MM.1S (cell line): ENCODE results near the gene PSME3IP1.

Experiments
- DNase-seq: peaks from one replicate; pipeline ENCODE4 v3.0.0-alpha.2; 2015
- H2AFZ ChIP-seq: fragments of 300-600 bp; sonication (generic); 2 replicates; pipeline ENCODE4 v1.6.0; 2016; ENCODE audit warnings: antibody characterized with exemption, low read length
- H3F3A ChIP-seq: fragments of 300-600 bp; sonication (generic); 2 replicates; pipeline ENCODE4 v1.6.1; 2016; ENCODE audit warnings: mild to moderate bottlenecking, antibody characterized with exemption, low read length, moderate library complexity, mixed read lengths; ENCODE audit not compliant: insufficient read depth
- H3K27ac ChIP-seq: fragments of 300-600 bp; sonication (generic); 2 replicates; pipeline ENCODE4 v1.5.1; 2016; ENCODE audit warnings: mild to moderate bottlenecking, low read length
- H3K27me3 ChIP-seq: fragments of 300-600 bp; sonication (generic); replicated peaks from 2 replicates; pipeline ENCODE4 v1.6.0; 2016; ENCODE audit warnings: low read length; ENCODE audit not compliant: insufficient read depth
- H3K36me3 ChIP-seq: fragments of 300-600 bp; sonication (generic); replicated peaks from 2 replicates; pipeline ENCODE4 v1.6.1; 2016; ENCODE audit warnings: mild to moderate bottlenecking, low read length, mixed read lengths; ENCODE audit not compliant: insufficient read depth
- H3K4me1 ChIP-seq: fragments of 300-600 bp; sonication (generic); 2 replicates; pipeline ENCODE4 v1.6.1; 2016; ENCODE audit warnings: low read length, mixed read lengths
- H3K4me2 ChIP-seq: fragments of 300-600 bp; sonication (generic); 2 replicates; pipeline ENCODE4 v1.6.0; 2016; ENCODE audit warnings: low read depth, low read length
- H3K4me3 ChIP-seq: fragments of 300-600 bp; sonication (generic); 2 replicates; pipeline ENCODE4 v1.5.1; 2016; ENCODE audit warnings: low read length, mixed read lengths
- H3K79me2 ChIP-seq: fragments of 300-600 bp; sonication (generic); 2 replicates; pipeline ENCODE4 v1.6.1; 2016; ENCODE audit warnings: mixed run types, low read length, mixed read lengths
- H3K9ac ChIP-seq: fragments of 300-600 bp; sonication (generic); 2 replicates; pipeline ENCODE4 v1.6.1; 2016; ENCODE audit warnings: low read length, mixed read lengths
- H3K9me2 ChIP-seq: fragments of 300-600 bp; sonication (generic); replicated peaks from 2 replicates; pipeline ENCODE4 v1.6.1; 2016; ENCODE audit warnings: mild to moderate bottlenecking, low read length, mixed read lengths; ENCODE audit not compliant: insufficient read depth
- H3K9me3 ChIP-seq: fragments of 300-600 bp; sonication (generic); replicated peaks from 2 replicates; pipeline ENCODE4 v1.6.1; 2016; ENCODE audit warnings: mild to moderate bottlenecking, low read length, mixed read lengths; ENCODE audit not compliant: insufficient read depth
- H4K20me1 ChIP-seq: fragments of 300-600 bp; sonication (generic); 2 replicates; pipeline ENCODE4 v1.6.1; 2016; ENCODE audit warnings: mild to moderate bottlenecking, low read length, moderate library complexity, mixed read lengths; ENCODE audit not compliant: insufficient read depth
- EZH2 ChIP-seq: fragments of 300-600 bp; sonication (generic); optimal IDR thresholded peaks from 2 replicates; pipeline ENCODE3; 2017; ENCODE audit warnings: low read depth, mild to moderate bottlenecking, antibody characterized with exemption, low read length, mixed read lengths
- EZH2phosphoT487 ChIP-seq: fragments of 300-600 bp; sonication (generic); IDR thresholded peaks from 2 replicates; pipeline ENCODE4 v1.6.1; 2018; ENCODE audit warnings: antibody characterized with exemption, low read length
- TF ChIP-seq, protein P1 (sequence below): fragments of 300-600 bp; sonication (generic); IDR thresholded peaks from 2 replicates; pipeline ENCODE4 v1.5.1; 2016; ENCODE audit warnings: antibody characterized with exemption, low read length, mixed read lengths

Gene PSME3IP1

DNA sequence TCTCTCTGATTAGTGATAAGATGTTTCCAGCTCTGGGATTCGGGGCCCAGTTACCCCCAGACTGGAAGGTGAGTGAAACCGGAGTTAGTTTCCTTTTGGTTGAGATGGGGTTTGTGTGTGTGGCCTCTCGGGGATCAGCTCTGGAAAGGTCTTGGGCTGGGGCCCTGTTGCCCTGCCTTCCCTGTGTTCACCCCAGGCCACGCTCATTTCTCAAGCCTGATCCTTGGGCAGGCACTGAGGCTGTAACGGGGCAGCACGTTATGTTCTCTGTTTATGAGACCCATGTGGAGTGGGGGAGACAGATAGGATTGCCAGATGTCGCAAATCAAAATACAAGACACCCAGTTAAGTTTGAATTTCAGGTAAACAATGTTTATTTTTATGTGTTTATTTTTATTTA is 58.0 kb downstream of the PSME3IP1 start:
- no peak overlapping the region for H2AFZ ChIP-seq
- no peaks in the 10 kb centered on the region for H3K9me3 ChIP-seq
- H3K4me3 ChIP-seq, result no peak overlapping the region
- no peaks in the 10 kb centered on the region for H3F3A ChIP-seq
- H3K27ac ChIP-seq, result no peak overlapping the region
- no peak overlapping the region for H3K9ac ChIP-seq
- no peak for DNase-seq
- no peaks in the 10 kb centered on the region for H3K9me2 ChIP-seq
- no peaks in the 10 kb centered on the region for H3K27me3 ChIP-seq
- H3K4me2 ChIP-seq, result no peak overlapping the region
- TF ChIP-seq EZH2, result no peak
- H3K79me2 ChIP-seq, result no peaks in the 10 kb centered on the region
- no peaks in the 10 kb centered on the region for H3K36me3 ChIP-seq
- no peaks in the 10 kb centered on the region for H3K4me1 ChIP-seq
- no peaks in the 10 kb centered on the region for H4K20me1 ChIP-seq

GRCh38 chr16:57127037-57127763 is 58.6 kb downstream of the PSME3IP1 start:
- H3K27me3 ChIP-seq, result no peaks in the 10 kb centered on the region
- DNase-seq, result no peak
- H2AFZ ChIP-seq, result no peak overlapping the region
- H3K4me1 ChIP-seq, result no peaks in the 10 kb centered on the region
- H3K27ac ChIP-seq, result no peak overlapping the region
- H4K20me1 ChIP-seq, result no peaks in the 10 kb centered on the region
- no peaks in the 10 kb centered on the region for H3K36me3 ChIP-seq
- no peaks in the 10 kb centered on the region for H3K9me2 ChIP-seq
- H3K4me3 ChIP-seq, result no peak overlapping the region
- H3K9ac ChIP-seq, result no peak overlapping the region
- no peaks in the 10 kb centered on the region for H3K9me3 ChIP-seq
- no peaks in the 10 kb centered on the region for H3K79me2 ChIP-seq
- TF ChIP-seq EZH2phosphoT487, result no peak
- TF ChIP-seq, protein P1, sequence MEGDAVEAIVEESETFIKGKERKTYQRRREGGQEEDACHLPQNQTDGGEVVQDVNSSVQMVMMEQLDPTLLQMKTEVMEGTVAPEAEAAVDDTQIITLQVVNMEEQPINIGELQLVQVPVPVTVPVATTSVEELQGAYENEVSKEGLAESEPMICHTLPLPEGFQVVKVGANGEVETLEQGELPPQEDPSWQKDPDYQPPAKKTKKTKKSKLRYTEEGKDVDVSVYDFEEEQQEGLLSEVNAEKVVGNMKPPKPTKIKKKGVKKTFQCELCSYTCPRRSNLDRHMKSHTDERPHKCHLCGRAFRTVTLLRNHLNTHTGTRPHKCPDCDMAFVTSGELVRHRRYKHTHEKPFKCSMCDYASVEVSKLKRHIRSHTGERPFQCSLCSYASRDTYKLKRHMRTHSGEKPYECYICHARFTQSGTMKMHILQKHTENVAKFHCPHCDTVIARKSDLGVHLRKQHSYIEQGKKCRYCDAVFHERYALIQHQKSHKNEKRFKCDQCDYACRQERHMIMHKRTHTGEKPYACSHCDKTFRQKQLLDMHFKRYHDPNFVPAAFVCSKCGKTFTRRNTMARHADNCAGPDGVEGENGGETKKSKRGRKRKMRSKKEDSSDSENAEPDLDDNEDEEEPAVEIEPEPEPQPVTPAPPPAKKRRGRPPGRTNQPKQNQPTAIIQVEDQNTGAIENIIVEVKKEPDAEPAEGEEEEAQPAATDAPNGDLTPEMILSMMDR, result no peak
- no peak for TF ChIP-seq EZH2
- no peaks in the 10 kb centered on the region for H3F3A ChIP-seq
- H3K4me2 ChIP-seq, result no peak overlapping the region

- DNase-seq, result no peak
- Histone ChIP-seq H3K27me3 (no peaks in the 10 kb centered on the region), H3K27ac (no peak overlapping the region), H3K36me3 (no peaks in the 10 kb centered on the region), H3K9me2 (no peaks in the 10 kb centered on the region), H4K20me1 (no peaks in the 10 kb centered on the region), H3F3A (no peaks in the 10 kb centered on the region), H3K4me3 (no peak overlapping the region), H3K79me2 (no peaks in the 10 kb centered on the region), H3K4me2 (no peak overlapping the region), H3K9me3 (no peaks in the 10 kb centered on the region), H3K4me1 (no peaks in the 10 kb centered on the region), H3K9ac (no peak overlapping the region), H2AFZ (no peak overlapping the region)
- TF ChIP-seq EZH2phosphoT487 (no peak), EZH2 (no peak)
- TF ChIP-seq, protein P1, result no peak
Measured at GRCh38 chr16:57126411-57126810, 59.4 kb downstream of the PSME3IP1 start.

GRCh38 chr16:57125969-57126368 is 59.9 kb downstream of the PSME3IP1 start:
- no peaks in the 10 kb centered on the region for H3K4me1 ChIP-seq
- H3K9me2 ChIP-seq, result no peaks in the 10 kb centered on the region
- no peaks in the 10 kb centered on the region for H3K9me3 ChIP-seq
- H4K20me1 ChIP-seq, result no peaks in the 10 kb centered on the region
- DNase-seq, result no peak
- TF ChIP-seq EZH2, result no peak
- no peak for TF ChIP-seq EZH2phosphoT487
- TF ChIP-seq, protein P1, result no peak
- no peak overlapping the region for H3K4me3 ChIP-seq
- no peak overlapping the region for H3K4me2 ChIP-seq
- no peak overlapping the region for H3K9ac ChIP-seq
- H3K36me3 ChIP-seq, result no peaks in the 10 kb centered on the region
- H3F3A ChIP-seq, result no peaks in the 10 kb centered on the region
- H3K27me3 ChIP-seq, result no peaks in the 10 kb centered on the region
- H3K79me2 ChIP-seq, result no peaks in the 10 kb centered on the region
- H3K27ac ChIP-seq, result no peak overlapping the region
- no peak overlapping the region for H2AFZ ChIP-seq
